Measurements from ENCODE around the gene ADGRF5. TPM values are rescaled to one million over a fixed set of nuclear protein-coding genes. Genes with fewer than 3 reads are reported as not detected.

Gene ADGRF5
- total RNA-seq, 3 donors from 2014 or later (not counting 1 experiment from before 2014, with no cell fraction given), result not detected

DNA sequence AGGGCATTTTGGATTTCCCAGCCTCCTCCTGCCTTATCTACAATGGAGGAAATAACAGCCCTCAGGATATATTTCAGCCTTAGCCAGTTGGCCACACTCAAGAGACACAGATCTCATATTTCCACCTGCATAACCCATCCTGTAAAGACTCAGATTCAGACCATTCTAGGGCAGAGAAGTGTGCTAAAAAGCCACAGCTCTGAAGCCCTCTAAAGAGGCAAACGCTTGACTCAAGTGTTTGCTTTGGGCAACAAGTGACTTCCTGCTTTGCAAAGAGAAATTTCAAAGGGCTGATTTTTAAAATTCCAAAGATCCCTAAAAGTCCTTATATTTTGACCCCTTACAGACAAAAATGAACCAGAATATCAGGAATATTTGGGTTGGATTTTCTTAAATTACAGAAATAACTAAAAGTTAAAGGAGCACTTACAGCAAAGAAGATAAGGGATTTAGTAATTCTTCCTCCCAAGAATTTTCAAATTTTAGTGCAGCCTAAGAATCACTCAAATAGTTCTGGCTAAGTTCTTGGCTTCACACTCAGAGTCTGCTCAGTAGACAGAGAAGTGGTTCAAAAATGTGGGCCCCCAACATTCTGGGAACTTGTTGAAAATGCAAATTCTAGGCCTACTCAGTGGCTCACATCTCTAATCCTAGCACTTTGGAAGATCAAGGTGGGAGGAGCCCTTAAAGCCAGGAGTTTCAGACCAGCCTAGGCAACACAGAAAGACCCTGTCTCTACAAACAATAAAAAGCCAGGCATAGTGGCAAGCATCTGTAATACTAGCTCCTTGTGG, 18.9 kb upstream of the ADGRF5 start:
- H3K27ac ChIP-seq (ENCODE audit: low read length), result no peak overlapping the region
- Mint-ChIP-seq H3K36me3 (no peaks in the 10 kb centered on the region), H3K4me1 (no peaks in the 10 kb centered on the region), H3K27me3 (ENCODE audit: low read depth in 2 of 2) (peaks cover 0 to 4% of the 10 kb centered on the region in 2 donors), H3K9me3 (no peaks in the 10 kb centered on the region), H3K27ac (no peak overlapping the region), H3K4me3 (no peak overlapping the region)
- DNase-seq (no peak), ATAC-seq (no peak)
- no peaks in the 10 kb centered on the region for H3K36me3 ChIP-seq (ENCODE audit: control insufficient read depth, insufficient read depth, low read length)
- no peak overlapping the region for H3K4me3 ChIP-seq (ENCODE audit: low read length)
- TF ChIP-seq, protein P1, sequence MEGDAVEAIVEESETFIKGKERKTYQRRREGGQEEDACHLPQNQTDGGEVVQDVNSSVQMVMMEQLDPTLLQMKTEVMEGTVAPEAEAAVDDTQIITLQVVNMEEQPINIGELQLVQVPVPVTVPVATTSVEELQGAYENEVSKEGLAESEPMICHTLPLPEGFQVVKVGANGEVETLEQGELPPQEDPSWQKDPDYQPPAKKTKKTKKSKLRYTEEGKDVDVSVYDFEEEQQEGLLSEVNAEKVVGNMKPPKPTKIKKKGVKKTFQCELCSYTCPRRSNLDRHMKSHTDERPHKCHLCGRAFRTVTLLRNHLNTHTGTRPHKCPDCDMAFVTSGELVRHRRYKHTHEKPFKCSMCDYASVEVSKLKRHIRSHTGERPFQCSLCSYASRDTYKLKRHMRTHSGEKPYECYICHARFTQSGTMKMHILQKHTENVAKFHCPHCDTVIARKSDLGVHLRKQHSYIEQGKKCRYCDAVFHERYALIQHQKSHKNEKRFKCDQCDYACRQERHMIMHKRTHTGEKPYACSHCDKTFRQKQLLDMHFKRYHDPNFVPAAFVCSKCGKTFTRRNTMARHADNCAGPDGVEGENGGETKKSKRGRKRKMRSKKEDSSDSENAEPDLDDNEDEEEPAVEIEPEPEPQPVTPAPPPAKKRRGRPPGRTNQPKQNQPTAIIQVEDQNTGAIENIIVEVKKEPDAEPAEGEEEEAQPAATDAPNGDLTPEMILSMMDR (IDR thresholded peaks at IDR 0.05), result no peak
- intact Hi-C loops (cut with micrococcal nuclease), result no loop called here
- no peaks in the 10 kb centered on the region for H3K4me1 ChIP-seq (ENCODE audit: control insufficient read depth, insufficient read depth, low read length)
- WGBS (ENCODE audit: insufficient coverage), result 72% methylated on average over 1 of the region's 1 CpG
- H3K9me3 ChIP-seq (ENCODE audit: control insufficient read depth, insufficient read depth, low read length), result no peaks in the 10 kb centered on the region
- no peaks in the 10 kb centered on the region for H3K27me3 ChIP-seq (ENCODE audit: control insufficient read depth, insufficient read depth, low read length)

DNA sequence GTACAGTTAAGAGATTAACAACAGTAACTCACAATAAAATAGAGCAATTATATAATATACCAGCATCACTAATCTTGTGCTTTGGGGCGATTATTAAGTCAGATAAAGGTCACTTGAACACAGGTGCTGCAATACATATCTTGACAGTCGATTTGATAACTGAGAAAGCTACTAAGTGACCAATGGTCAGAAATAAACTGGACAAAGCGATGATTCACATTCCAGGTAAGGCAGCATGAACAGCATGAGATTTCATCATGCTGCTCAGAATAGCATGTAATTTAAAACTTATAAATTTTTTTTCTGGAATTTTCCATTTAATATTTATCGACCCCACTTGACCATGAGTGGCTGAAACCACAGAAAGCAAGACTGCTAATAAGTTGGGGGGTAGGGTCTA, 15.9 kb upstream of the ADGRF5 start:
- H3K27ac Mint-ChIP-seq, result no peak overlapping the region

DNA sequence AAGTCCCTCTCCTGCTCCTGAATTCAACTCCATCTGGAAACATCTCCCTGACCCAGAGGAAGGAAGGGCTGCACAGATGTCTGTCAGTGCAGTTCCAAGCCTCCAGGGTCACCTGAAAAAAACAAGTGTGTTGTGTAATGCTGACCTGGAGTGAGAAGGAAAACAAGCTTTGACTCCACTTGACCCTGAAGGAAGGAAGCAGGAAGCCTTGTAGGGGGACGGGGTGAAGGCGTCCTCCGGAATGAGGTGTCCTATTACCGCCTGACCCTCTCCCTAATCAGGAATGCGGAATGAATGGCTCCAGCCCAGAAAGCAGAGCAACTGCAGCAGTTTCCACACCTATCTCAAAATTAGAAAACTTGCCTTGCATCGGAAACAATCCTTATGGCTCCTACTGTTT, 13.9 kb upstream of the ADGRF5 start:
- H3K27ac ChIP-seq (ENCODE audit: low read length), result no peak overlapping the region
- 95% methylated on average over 6 of the region's 6 CpGs for WGBS (ENCODE audit: insufficient coverage)
- no peaks in the 10 kb centered on the region for H3K27me3 ChIP-seq (ENCODE audit: control insufficient read depth, insufficient read depth, low read length)
- no peaks in the 10 kb centered on the region for H3K9me3 Mint-ChIP-seq
- no peaks in the 10 kb centered on the region for H3K36me3 Mint-ChIP-seq
- H3K36me3 ChIP-seq (ENCODE audit: control insufficient read depth, insufficient read depth, low read length), result no peaks in the 10 kb centered on the region
- H3K4me3 ChIP-seq (ENCODE audit: low read length), result no peak overlapping the region
- H3K4me1 Mint-ChIP-seq, result no peaks in the 10 kb centered on the region
- intact Hi-C loops (cut with micrococcal nuclease), result no loop called here
- ATAC-seq, result no peak
- H3K4me1 ChIP-seq (ENCODE audit: control insufficient read depth, insufficient read depth, low read length), result no peaks in the 10 kb centered on the region
- H3K9me3 ChIP-seq (ENCODE audit: control insufficient read depth, insufficient read depth, low read length), result no peaks in the 10 kb centered on the region
- no peak overlapping the region for H3K27ac Mint-ChIP-seq
- TF ChIP-seq, protein P1 (IDR thresholded peaks at IDR 0.05), result no peak
- no peak overlapping the region for H3K4me3 Mint-ChIP-seq
- no peak for DNase-seq
- peaks cover 0 to 3% of the 10 kb centered on the region in 2 donors for H3K27me3 Mint-ChIP-seq (ENCODE audit: low read depth in 2 of 2)

More for the DNA sequence above, 15.9 kb upstream of the ADGRF5 start:
- no peak for ATAC-seq
- WGBS (ENCODE audit: insufficient coverage), result 81% methylated on average over 3 of the region's 4 CpGs
- Mint-ChIP-seq H3K27me3 (ENCODE audit: low read depth in 2 of 2) (peaks cover 0 to 6% of the 10 kb centered on the region in 2 donors), H3K9me3 (no peaks in the 10 kb centered on the region), H3K4me3 (no peak overlapping the region), H3K4me1 (no peaks in the 10 kb centered on the region), H3K36me3 (no peaks in the 10 kb centered on the region)
- Histone ChIP-seq H3K36me3 (ENCODE audit: control insufficient read depth, insufficient read depth, low read length) (no peaks in the 10 kb centered on the region), H3K4me3 (ENCODE audit: low read length) (no peak overlapping the region), H3K9me3 (ENCODE audit: control insufficient read depth, insufficient read depth, low read length) (no peaks in the 10 kb centered on the region), H3K4me1 (ENCODE audit: control insufficient read depth, insufficient read depth, low read length) (no peaks in the 10 kb centered on the region), H3K27me3 (ENCODE audit: control insufficient read depth, insufficient read depth, low read length) (no peaks in the 10 kb centered on the region), H3K27ac (ENCODE audit: low read length) (no peak overlapping the region)
- DNase-seq, result no peak
- TF ChIP-seq, protein P1 (IDR thresholded peaks at IDR 0.05), result no peak
- intact Hi-C loops (cut with micrococcal nuclease), result no loop called here

DNA sequence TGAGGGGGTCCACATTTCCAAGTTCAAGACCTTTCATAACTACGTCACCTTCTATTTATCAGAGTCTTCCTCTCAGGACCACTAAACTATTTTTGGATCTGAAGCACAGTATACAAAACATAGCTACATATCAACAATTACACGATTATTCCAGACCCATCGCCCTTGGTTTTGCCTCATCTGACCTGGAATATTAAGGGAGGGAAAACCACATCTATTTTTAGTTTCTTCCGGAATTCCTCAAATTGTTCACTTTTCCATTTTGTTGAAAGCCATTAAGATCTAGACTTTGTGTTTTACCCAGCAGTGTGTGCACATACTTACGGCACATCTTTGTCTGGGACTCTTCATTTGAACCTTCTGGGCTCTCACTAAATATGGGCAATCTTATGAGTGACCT, 12.0 kb upstream of the ADGRF5 start:
- no peak overlapping the region for H3K4me3 Mint-ChIP-seq
- H3K27me3 Mint-ChIP-seq (ENCODE audit: low read depth in 2 of 2), result peaks cover 0 to 3% of the 10 kb centered on the region in 2 donors
- no peaks in the 10 kb centered on the region for H3K9me3 Mint-ChIP-seq
- Histone ChIP-seq H3K4me3 (ENCODE audit: low read length) (no peak overlapping the region), H3K36me3 (ENCODE audit: control insufficient read depth, insufficient read depth, low read length) (no peaks in the 10 kb centered on the region), H3K9me3 (ENCODE audit: control insufficient read depth, insufficient read depth, low read length) (no peaks in the 10 kb centered on the region), H3K27ac (ENCODE audit: low read length) (no peak overlapping the region), H3K27me3 (ENCODE audit: control insufficient read depth, insufficient read depth, low read length) (no peaks in the 10 kb centered on the region), H3K4me1 (ENCODE audit: control insufficient read depth, insufficient read depth, low read length) (no peaks in the 10 kb centered on the region)
- DNase-seq (no peak), ATAC-seq (no peak)
- no peaks in the 10 kb centered on the region for H3K36me3 Mint-ChIP-seq
- intact Hi-C loops (cut with micrococcal nuclease), result no loop called here
- 94% methylated on average over 5 of the region's 5 CpGs for WGBS (ENCODE audit: insufficient coverage)
- TF ChIP-seq, protein P1 (IDR thresholded peaks at IDR 0.05), result no peak
- no peaks in the 10 kb centered on the region for H3K4me1 Mint-ChIP-seq
- no peak overlapping the region for H3K27ac Mint-ChIP-seq

Measured in natural killer cell (primary cell).